Islet precursor cell (in vitro differentiated cells): ENCODE results near the gene PPM1N.
A peak's percentile ranks its signal among the peaks of the same experiment; 100 is the strongest.

ENCODE experiments used
- DNase-seq: peaks from one replicate; pipeline ENCODE4 v3.0.0-alpha.2; 2018

PPM1N gene, protein sequence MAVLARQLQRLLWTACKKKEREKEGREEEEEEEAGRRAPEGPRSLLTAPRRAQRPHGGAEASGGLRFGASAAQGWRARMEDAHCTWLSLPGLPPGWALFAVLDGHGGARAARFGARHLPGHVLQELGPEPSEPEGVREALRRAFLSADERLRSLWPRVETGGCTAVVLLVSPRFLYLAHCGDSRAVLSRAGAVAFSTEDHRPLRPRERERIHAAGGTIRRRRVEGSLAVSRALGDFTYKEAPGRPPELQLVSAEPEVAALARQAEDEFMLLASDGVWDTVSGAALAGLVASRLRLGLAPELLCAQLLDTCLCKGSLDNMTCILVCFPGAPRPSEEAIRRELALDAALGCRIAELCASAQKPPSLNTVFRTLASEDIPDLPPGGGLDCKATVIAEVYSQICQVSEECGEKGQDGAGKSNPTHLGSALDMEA

DNA sequence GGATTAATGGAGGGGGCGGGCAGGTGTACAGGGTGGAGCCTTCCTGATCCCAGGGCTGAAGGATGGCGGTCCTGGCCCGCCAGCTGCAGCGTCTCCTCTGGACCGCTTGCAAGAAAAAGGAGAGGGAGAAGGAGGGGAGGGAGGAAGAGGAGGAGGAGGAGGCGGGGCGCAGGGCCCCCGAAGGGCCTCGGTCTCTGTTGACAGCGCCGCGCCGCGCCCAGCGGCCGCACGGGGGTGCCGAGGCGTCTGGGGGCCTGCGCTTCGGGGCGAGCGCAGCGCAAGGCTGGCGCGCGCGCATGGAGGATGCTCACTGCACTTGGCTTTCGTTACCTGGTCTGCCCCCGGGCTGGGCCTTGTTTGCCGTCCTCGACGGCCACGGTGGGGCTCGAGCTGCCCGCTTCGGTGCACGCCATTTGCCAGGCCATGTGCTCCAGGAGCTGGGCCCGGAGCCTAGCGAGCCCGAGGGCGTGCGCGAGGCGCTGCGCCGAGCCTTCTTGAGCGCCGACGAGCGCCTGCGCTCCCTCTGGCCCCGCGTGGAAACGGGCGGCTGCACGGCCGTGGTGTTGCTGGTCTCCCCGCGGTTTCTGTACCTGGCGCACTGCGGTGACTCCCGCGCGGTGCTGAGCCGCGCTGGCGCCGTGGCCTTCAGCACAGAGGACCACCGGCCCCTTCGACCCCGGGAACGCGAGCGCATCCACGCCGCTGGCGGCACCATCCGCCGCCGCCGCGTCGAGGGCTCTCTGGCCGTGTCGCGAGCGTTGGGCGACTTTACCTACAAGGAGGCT is at the start of gene PPM1N:
Gene PPM1N (plus strand): TSS at position 33 of the 785 bp plus-strand sequence. CDS start 30 bp downstream, at position 63.
- peak; percentile 65 for DNase-seq

DNA sequence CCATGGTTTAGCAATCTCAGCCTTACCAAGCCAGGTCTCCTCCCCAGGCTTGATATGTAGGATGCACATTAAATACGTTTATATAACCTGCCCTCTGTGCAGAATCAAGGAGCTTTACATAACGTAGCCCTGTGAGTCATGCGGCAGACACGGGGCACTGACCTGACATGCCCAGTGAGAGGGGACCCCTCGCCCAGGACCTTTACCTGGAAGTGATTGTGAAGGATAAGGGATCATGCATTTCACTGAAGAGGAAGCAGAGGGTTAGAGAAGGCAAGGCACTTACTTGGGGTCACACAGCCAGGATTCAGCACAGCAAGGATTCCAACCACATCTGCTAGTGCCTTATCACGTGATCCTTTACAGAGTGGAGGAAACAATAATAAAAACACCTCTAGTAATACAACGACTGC is 49.4 kb upstream of the PPM1N start:
- DNase-seq, result no peak

GRCh38 chr19:45450012-45450333 is 48.3 kb upstream of the PPM1N start:
- no peak for DNase-seq

DNA sequence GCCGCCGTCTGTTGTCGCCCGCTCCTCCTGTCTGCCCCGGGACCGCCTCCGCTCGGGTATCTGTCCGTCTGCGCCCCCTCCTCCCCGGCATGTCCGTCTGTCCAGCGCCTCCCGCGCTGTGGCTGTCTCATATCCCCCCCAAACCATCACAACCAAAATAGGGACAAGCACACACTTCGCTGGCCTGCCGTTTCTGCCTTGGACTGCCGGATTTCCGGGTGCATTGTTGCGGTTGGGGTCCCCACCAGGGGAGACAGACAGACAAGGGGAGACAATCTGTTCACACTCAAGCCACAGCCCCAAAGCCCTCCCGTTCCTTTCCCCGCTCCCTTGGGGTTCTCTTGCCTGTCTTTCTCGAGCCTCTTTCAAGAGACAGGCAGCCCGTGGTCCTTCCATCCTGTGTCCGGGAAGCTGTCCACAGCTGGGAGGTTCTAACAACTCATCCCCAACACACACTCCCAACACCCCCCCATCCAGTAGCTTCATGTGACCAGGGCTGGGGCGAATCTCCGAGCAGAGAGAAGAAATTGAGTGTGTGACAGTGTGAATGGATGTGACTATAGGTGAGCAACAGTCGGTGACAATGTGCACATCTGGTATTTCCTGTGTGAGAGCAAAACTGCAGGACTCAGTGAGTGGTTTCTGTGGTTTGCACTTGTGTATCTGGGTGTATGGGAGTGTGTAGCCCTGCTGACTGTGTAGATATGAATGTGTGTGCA is 47.0 kb upstream of the PPM1N start:
- peak; percentile 63 for DNase-seq

- no peak for DNase-seq
These were observed 46.3 kb upstream of the PPM1N start for GRCh38 chr19:45451850-45452387.

- peak; percentile 100 for DNase-seq
These were observed 42.3 kb upstream of the PPM1N start for GRCh38 chr19:45455707-45456499.

- DNase-seq, result no peak
These were observed 41.8 kb upstream of the PPM1N start for GRCh38 chr19:45456500-45456815.

DNA sequence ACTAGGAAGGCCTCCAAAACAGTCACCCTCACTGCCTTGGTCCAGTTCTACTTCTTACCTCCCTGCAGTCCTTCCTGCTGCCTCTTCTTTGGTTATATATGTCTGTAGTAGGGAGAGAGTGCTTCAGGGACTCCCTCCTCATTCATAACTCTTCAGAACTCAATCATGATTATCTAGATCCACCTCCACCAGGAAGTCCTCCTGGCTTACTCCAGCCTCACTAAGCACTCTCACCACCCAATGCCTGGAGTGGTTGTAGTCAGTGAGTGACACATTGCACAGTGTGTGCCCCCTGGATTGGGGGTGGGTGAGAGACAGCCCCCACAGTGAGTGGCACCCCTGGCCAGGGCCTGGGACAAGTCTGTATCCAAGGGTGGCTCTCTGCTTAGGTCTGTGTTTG is 40.5 kb upstream of the PPM1N start:
- peak; percentile 43 for DNase-seq

GRCh38 chr19:45460807-45461347 is 37.4 kb upstream of the PPM1N start:
- peak; percentile 47 for DNase-seq

GRCh38 chr19:45462174-45462573 is 36.1 kb upstream of the PPM1N start:
- DNase-seq, result peak; percentile 31

GRCh38 chr19:45463241-45463640 is 35.0 kb upstream of the PPM1N start:
- peak; percentile 41 for DNase-seq

DNA sequence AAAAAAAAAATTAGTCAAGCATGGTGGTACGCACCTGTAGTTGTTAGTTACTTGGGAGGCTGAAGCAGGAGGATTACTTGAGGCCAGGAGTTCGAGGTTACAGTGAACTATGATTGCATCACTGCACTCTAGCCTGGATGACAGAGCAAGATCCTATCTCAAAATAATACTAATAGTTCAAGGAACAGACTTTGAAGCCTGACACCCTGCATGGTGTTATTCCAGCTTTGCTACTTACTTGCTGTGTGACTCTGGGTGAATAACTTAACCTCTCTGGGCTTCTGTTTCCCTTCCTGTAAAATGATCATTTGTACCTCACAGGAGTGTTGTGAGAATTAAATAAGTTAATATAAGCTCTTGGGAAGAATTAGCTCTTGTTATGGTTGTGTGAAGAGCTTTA is 34.0 kb upstream of the PPM1N start:
- DNase-seq, result no peak

GRCh38 chr19:45464852-45465441 is 33.3 kb upstream of the PPM1N start:
- DNase-seq, result peak; percentile 76

DNA sequence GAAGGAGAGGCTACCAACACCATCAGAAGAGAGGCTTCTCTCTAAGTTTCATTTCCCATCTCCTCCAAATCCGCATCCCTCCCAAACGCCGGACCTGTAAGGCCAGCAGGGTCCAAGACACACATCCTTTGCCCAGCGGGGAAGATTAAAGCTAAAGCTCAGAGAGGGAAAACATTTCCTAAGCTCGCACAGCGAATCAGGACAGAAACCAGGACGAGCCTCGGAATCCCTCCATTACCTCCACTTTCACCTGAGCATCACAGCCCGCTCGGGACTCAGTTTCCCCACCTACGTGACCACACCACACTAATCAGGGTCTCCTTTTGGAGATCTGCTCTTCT is 31.2 kb upstream of the PPM1N start:
- no peak for DNase-seq

DNA sequence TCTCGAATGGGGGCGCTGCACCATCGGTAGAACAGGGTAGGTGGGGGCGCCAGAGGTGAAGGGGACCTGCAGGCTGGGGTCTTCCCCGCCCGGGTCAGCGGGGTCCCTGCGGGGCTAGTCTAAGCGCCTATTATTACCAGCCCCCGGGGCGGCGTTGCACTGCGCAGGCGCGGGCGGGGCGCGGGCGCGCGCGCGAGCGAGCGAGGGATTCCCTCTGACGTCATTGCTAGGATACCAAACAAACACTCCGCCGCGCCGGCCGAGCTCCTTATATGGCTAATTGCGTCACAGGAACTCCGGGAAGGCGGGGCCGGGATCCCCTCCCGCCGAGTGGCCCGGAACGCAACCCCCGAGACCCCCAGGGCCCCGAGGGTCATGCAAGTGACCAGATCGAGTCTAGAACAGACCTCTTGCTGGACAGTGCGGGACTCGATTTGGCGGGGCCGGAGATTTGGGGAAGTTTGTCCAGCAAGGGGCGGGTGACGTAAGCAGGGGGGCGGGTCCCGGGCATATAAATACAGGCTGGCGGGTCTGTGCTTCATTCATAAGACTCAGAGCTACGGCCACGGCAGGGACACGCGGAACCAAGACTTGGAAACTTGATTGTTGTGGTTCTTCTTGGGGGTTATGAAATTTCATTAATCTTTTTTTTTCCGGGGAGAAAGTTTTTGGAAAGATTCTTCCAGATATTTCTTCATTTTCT is 30.6 kb upstream of the PPM1N start, which contains the start of gene FOSB:
Gene FOSB (plus strand): TSS at position 541 of the 703 bp plus-strand sequence. CDS start 591 bp downstream, outside the sequence.
- peak; percentile 95 for DNase-seq

DNA sequence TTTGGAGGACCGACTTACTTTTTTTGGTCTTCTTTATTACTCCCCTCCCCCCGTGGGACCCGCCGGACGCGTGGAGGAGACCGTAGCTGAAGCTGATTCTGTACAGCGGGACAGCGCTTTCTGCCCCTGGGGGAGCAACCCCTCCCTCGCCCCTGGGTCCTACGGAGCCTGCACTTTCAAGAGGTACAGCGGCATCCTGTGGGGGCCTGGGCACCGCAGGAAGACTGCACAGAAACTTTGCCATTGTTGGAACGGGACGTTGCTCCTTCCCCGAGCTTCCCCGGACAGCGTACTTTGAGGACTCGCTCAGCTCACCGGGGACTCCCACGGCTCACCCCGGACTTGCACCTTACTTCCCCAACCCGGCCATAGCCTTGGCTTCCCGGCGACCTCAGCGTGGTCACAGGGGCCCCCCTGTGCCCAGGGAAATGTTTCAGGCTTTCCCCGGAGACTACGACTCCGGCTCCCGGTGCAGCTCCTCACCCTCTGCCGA is 30.0 kb upstream of the PPM1N start:
- DNase-seq, result no peak

GRCh38 chr19:45468803-45469131 is 29.5 kb upstream of the PPM1N start:
- no peak for DNase-seq

GRCh38 chr19:45469132-45469944 is 28.9 kb upstream of the PPM1N start:
- DNase-seq, result peak; percentile 94

DNA sequence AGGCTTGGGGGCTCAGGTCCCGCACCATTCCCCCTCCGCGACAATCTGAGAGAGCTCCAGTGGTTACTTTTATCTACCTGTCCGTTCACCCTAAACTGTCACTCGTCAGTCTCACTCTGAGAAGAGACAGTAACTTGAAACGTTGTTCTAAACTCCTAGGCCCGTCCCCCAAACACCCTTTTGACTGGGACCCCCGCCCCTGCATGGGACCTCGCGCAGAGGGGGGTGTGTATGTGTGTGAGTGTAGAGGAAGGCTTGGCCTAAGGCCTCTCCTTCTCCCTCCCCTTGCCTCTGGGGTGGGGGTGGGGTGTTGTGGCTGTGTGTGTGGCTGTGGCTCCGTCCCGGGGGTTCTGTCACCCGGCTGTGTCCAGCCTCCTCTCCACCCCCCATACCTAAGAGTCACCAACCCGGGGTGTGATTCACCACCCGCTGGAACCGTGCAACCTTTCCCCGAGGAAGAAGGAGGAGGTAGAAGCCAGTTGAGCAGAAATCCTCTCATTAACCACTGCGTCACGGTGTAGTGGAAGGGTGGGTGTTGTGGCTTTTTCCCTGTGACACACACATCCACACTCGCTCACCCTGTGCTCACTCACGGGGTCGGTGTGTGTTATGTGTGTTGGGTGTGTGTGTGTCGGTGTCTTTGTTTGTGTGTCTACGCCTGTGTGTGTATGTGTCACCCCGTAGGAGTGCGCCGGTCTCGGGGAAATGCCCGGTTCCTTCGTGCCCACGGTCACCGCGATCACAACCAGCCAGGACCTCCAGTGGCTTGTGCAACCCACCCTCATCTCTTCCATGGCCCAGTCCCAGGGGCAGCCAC is 28.1 kb upstream of the PPM1N start:
- DNase-seq, result no peak
